Measurements from ENCODE around the gene ASZ1. TPM values are rescaled to one million over a fixed set of nuclear protein-coding genes. Genes with fewer than 3 reads are reported as not detected.
"Not testable (repeated sequence)": the region's sequence is repeated elsewhere in the genome, so short reads cannot be mapped to it uniquely, and the experiment has no call there.

Gene ASZ1
- total RNA-seq, 2 donors from 2014 or later: not detected

GRCh38 chr7:117435475-117436043 is 8.3 kb upstream of the ASZ1 start:
- H3K27ac ChIP-seq: no peak overlapping the region
- H3K27me3 ChIP-seq: no peaks in the 10 kb centered on the region
- no peak overlapping the region for H3K4me3 ChIP-seq
- H3K36me3 ChIP-seq: no peaks in the 10 kb centered on the region
- no peak for TF ChIP-seq CTCF (IDR thresholded peaks at IDR 0.05)
- no peak for DNase-seq (ENCODE audit: low spot score)
- H3K9me3 ChIP-seq: no peaks in the 10 kb centered on the region
- no peaks in the 10 kb centered on the region for H3K4me1 ChIP-seq

DNA sequence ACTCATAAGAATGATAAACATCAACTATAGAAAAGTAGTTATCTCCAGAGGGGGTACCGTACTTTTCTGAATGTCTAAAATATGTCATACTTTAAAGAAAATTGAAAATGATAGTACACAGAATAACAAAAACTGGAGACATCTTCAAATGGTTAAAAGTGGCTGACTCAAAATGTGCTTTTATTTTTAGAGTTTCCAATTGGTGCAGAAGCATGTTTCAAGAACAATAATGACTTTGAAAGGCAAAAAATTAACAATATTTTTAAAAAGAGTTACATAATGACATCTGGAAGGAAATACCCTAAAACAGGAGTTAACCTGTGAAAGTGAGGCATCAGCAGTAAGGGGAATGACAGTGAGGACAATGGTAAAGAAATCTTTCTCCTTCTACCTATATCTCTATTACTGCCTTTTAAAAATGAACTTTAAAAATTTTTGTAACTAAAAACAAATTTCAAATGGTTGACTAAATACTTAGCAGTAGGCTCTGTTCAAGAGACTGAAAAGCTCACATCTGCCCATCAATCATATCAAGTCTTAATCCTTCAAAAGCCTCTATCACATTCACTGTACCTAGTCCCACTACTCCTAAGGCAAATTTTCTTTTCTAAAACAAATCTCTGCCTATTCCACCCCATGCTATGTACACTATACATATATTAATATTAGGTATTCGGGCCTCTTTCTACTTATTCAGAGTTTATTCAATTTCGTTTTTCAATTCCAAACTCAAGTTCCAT is 3.0 kb downstream of the ASZ1 start:
- DNase-seq (ENCODE audit: low spot score): no peak
- TF ChIP-seq CTCF (IDR thresholded peaks at IDR 0.05): no peak
- Histone ChIP-seq H3K27ac (no peak overlapping the region), H3K27me3 (no peaks in the 10 kb centered on the region), H3K4me3 (no peak overlapping the region), H3K9me3 (no peaks in the 10 kb centered on the region), H3K36me3 (no peaks in the 10 kb centered on the region), H3K4me1 (no peaks in the 10 kb centered on the region)

DNA sequence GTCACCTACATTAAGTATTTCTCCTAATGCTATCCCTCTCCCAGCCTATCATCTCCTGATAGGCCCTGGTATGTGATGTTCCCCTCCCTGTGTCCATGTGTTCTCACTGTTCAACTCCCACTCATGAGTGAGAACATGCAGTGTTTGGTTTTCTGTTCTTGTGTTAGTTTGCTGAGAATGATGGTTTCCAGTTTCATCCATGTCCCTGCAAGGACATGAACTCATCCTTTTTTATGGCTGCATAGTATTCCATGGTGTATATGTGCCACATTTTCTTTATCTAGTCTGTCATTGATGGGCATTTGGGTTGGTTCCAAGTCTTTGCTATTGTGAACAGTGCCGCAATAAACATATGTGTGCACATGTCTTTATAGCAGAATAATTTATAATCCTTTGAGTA is 12.7 kb downstream of the ASZ1 start:
- not testable (repeated sequence) for H3K4me1 ChIP-seq; H3K9me3 ChIP-seq; H3K27me3 ChIP-seq; H3K27ac ChIP-seq; H3K4me3 ChIP-seq; H3K36me3 ChIP-seq; DNase-seq (ENCODE audit: low spot score)

DNA sequence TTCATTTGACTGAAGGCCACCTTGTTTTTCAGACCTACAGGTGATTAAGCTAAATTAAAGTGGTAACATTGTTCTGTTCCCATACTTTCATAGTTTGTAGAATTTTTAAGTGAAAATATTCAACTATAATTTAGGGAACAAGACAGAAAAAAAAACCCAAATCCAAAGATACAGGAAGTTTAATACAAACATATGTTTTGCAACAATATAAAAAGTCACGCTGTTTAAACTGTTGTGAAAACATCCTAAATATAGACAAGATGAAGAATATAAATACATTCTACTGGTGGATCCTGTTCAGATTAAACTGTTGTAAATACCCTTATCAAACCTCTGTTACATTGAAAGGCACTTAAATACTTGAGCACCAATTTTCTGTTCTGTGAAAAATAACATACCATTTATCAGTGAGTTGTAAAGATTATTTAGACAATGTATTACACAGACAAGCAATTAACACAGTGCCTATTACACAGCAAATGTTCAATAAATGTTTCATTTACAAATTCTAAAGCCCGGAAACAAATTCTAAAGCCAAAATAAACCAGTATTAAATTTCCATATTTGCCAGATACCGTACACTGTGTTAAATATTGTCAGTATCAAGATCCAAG is 14.2 kb downstream of the ASZ1 start:
- H3K4me3 ChIP-seq: no peak overlapping the region
- TF ChIP-seq CTCF (IDR thresholded peaks at IDR 0.05): no peak
- H3K27ac ChIP-seq: no peak overlapping the region
- H3K36me3 ChIP-seq: no peaks in the 10 kb centered on the region
- no peaks in the 10 kb centered on the region for H3K4me1 ChIP-seq
- no peak for DNase-seq (ENCODE audit: low spot score)
- H3K27me3 ChIP-seq: no peaks in the 10 kb centered on the region
- H3K9me3 ChIP-seq: no peaks in the 10 kb centered on the region

GRCh38 chr7:117412390-117412789 is 14.9 kb downstream of the ASZ1 start:
- DNase-seq (ENCODE audit: low spot score): no peak
- TF ChIP-seq CTCF (IDR thresholded peaks at IDR 0.05): no peak
- no peaks in the 10 kb centered on the region for H3K9me3 ChIP-seq

GRCh38 chr7:117411539-117411938 is 15.8 kb downstream of the ASZ1 start:
- Histone ChIP-seq H3K27ac (no peak overlapping the region), H3K4me1 (no peaks in the 10 kb centered on the region), H3K27me3 (no peaks in the 10 kb centered on the region), H3K4me3 (no peak overlapping the region), H3K9me3 (no peaks in the 10 kb centered on the region), H3K36me3 (no peaks in the 10 kb centered on the region)
- no peak for DNase-seq (ENCODE audit: low spot score)
- no peak for TF ChIP-seq CTCF (IDR thresholded peaks at IDR 0.05)

More at GRCh38 chr7:117412390-117412789, 14.9 kb downstream of the ASZ1 start:
- H3K27ac ChIP-seq: no peak overlapping the region
- H3K27me3 ChIP-seq: no peaks in the 10 kb centered on the region
- no peak overlapping the region for H3K4me3 ChIP-seq
- H3K36me3 ChIP-seq: no peaks in the 10 kb centered on the region
- H3K4me1 ChIP-seq: no peaks in the 10 kb centered on the region
